GM18907 (cell line): Measurements from ENCODE around the gene METRN.

Experiments used
- ATAC-seq: cut with Tn5 transposase; IDR thresholded peaks from one replicate; pipeline ENCODE4 v1.9.1; 2021; ENCODE audit warnings: mild to moderate bottlenecking, moderate library complexity; ENCODE audit not compliant: unreplicated experiment

Gene METRN

GRCh38 chr16:722835-723633 lies 8.1 kb downstream of the METRN start:
- no peak for ATAC-seq

DNA sequence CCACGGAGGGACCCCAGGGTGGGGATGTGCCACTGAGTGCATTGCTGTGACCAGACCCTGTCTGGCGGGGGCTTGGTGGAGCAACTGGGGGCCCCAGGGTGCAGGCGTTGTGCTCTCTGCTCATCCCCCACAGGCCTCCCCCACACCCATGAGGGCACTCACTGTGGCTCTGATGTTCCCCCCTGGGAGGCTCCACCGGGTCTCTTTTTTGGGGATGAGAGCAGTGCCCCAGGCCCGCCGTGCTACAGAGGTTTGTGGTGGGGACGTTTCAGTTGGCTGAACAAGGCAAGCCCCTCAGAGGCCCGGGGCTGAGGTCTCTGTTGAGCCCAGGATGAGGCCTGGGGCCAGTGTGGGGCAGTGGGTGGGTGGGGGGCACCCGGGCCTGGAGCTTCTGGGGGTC lies 8.8 kb downstream of the METRN start:
- no peak for ATAC-seq

- no peak for ATAC-seq
Measured at GRCh38 chr16:724188-725040, 9.5 kb downstream of the METRN start.

GRCh38 chr16:725041-725376 lies 10.1 kb downstream of the METRN start:
- ATAC-seq = no peak

GRCh38 chr16:725463-726187 lies 10.7 kb downstream of the METRN start:
- ATAC-seq = no peak

- ATAC-seq = no peak
Measured at GRCh38 chr16:726188-726437, 11.2 kb downstream of the METRN start.

- no peak for ATAC-seq
Measured at GRCh38 chr16:726438-727290, 11.7 kb downstream of the METRN start, which contains the start of the genes CCDC78 and HAGHL. Gene CCDC78, minus strand, starts transcription at chr16:726443. Its CDS starts 76 bp downstream, at chr16:726367. Gene HAGHL, plus strand, starts transcription at chr16:727106. Its CDS starts 404 bp downstream, at chr16:727510.

- ATAC-seq = no peak
Measured at GRCh38 chr16:727291-727977, 12.5 kb downstream of the METRN start.

DNA sequence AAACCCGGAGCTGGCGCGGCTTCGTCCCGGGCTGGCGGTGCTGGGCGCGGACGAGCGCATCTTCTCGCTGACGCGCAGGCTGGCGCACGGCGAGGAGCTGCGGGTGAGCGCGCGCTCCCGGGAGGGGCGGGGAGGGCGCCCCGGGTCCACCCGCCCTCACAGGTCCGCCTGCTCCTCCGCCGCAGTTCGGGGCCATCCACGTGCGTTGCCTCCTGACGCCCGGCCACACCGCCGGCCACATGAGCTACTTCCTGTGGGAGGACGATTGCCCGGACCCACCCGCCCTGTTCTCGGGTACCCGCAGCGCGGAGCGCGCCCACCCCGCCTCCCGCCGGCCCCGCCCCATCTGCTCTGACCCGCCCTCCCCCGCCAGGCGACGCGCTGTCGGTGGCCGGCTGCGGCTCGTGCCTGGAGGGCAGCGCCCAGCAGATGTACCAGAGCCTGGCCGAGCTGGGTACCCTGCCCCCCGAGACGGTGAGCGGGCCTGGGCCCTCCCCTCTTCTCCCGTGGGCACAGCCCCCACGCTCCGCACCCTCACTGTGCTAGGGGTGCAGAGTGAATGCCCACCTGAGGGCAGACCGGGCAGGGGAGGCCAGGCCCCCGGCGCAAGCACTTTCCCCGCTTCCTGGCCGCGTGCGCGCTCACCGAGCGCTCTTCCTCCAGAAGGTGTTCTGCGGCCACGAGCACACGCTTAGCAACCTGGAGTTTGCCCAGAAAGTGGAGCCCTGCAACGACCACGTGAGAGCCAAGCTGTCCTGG lies 13.4 kb downstream of the METRN start:
- peak; percentile 35 for ATAC-seq

- no peak for ATAC-seq
Measured at GRCh38 chr16:728890-729744, 14.2 kb downstream of the METRN start.

DNA sequence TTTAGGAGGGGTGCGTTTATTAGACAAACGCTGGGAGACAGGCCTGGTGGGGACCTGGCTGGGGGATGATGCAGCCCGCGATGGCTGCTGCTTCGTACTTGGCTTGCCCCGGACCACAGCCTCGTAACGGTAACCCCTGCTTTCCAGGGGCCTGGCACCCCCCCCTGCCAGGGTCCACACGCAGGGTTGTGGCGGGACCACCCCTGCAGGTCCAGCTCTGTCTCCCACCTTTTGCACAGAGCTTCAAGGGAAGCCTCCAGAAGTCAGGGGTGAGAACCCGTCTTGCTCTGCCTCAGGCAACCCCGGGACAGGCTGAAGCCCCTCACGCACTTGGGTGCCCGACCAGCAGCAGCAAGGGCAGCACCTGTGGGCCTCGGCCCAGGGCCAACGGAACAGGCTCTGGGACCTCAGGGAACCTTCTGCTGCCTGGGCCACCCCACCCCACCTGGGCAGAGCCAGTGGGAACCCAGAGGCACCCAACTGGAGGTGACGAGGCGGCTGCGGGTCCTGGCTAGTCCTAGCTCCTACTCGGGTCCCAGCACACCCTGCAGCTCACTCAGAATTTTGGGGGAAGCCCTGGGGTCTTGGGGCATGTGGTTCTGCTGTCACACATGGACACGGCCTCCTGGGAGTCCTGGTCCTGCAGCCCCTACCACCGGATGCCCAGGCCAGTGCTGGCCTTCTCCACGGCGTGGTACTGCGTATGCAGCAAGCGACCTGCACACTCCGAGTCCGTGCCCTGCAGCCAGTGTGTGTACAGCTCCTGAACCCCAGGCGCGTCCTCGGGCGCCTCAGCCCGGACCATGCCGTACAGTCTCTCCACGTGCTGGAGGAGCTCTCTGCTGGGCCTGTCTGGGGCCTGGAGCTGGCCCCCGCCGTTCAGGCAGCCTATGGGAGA lies 15.1 kb downstream of the METRN start:
- ATAC-seq = no peak

GRCh38 chr16:730666-731509 lies 16.0 kb downstream of the METRN start:
- no peak for ATAC-seq

GRCh38 chr16:732332-732731 lies 17.4 kb downstream of the METRN start:
- ATAC-seq = no peak

DNA sequence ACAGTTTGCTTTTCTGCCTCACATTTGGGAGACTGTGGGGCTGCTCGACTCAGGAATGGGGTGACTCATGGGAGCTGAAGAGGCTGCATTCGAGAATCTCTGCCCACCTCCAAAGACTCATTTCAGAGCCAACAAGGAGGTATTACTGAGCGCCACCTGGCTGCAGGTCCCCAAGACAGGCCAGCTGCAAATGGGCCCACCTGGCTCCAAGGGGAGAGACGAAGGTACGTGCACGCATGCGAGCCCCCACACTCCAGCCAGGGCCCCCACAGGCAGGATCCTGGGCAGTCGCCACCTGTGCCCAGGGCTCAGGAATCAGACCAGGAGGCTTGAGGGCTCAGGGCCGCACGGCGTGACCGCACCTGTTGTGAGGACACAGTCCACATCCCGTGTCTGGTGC lies 18.0 kb downstream of the METRN start:
- ATAC-seq = no peak

DNA sequence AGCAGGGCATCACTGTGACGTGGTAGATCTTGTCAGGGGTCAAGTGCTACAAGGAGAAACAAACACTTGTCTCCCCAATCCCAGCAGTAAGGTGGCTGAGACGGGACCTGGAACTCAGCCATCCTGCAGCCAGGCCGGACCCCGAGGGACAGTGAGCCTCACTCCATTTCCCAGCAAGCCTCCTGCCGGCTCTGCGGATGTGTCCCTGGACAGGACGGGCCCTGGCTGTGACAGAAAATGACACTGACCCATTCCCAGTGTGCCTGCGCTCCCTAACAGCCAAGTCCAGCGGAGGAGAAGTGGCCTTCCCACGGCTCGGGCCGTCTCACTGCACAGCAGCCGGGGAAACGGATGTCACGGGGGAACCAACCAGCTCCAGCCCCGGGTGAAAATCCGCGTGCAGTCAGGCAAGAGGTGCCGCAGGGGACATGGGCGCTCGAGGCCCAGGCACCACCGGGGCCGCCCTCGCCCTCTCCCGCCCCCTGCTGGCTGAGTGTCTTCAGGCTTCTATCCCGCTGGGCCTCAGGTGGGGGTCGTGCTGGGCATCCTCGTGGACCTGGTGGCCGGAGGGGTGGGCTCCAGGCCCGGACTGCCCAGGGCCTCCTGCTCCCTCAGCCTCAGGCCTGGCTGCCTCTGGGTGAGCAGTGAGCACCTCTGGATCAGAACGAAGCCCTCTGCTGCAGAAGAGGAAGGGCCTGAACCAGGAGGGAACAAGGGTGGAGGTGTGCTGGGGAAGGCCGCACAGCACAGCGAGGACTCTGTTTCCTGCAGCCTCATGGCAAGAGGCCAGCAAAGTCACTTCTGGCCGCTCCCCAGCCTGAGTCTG lies 18.7 kb downstream of the METRN start:
- no peak for ATAC-seq
